Upper lobe of left lung (tissue), 4 donors: ENCODE data around the gene KRTAP5-5.
"Not testable (repeated sequence)": the region's sequence is repeated elsewhere in the genome, so short reads cannot be mapped to it uniquely, and the experiment has no call there.

Source experiments
- CTCF ChIP-seq, 6 experiments: fragments of 450-650 bp in 4 of 6; fragments of 200-600 bp in 2 of 6; sonication (generic) in 2 of 6; IDR thresholded peaks; one replicate each; pipeline ENCODE4 v1.5.1; 2016 to 2019; ENCODE audit warnings: antibody characterized with exemption in 6 of 6
- EP300 ChIP-seq, 4 donors: sonication (generic); formaldehyde crosslinking; IDR thresholded peaks; one replicate each; pipeline ENCODE4 v1.5.1; 2017; ENCODE audit warnings: antibody characterized with exemption in 4 of 4, control low read depth in 2 of 4

GRCh38 chr11:1596576-1597121, 32.9 kb upstream of the KRTAP5-5 start:
- not testable (repeated sequence) for TF ChIP-seq CTCF, EP300 (IDR thresholded peaks at IDR 0.05)
